HCT116 (cell line): Measurements from ENCODE around the gene ACTL10. TPM values are rescaled to one million over a fixed set of nuclear protein-coding genes. Genes with fewer than 3 reads are reported as not detected.

Source experiments
- ATAC-seq: fragments of 200-7000 bp; cut with Tn5 transposase; 2 replicates; pipeline ENCODE4 v1.9.1; 2020; ENCODE audit warnings: mild to moderate bottlenecking, moderate library complexity
- BruUV-seq: library from RNA; stranded (reverse); fragments of 400-500 nt; replicated peaks from 2 replicates; lab custom pipeline; 2021; lab: Mats Ljungman, UMichigan
- CTCF ChIA-PET: fragments of 300-600 bp; sonication (Branson Sonifier 250); formaldehyde crosslinking; loops from one replicate; lab custom pipeline; 2021; ENCODE audit warnings: antibody characterized with exemption; lab: Charles Lee
- POLR2A ChIA-PET: fragments of 300-600, 350-600 bp; sonication (Branson Sonifier 250); formaldehyde crosslinking; loops from one replicate; lab custom pipeline; 2021; ENCODE audit warnings: antibody characterized with exemption; lab: Charles Lee
- RAD21 ChIA-PET, 2 experiments: fragments of 300-600 bp; sonication (Branson Sonifier 250); formaldehyde crosslinking; loops; one replicate each; lab custom pipeline; 2023; ENCODE audit warnings: low total read pairs in 2 of 2; ENCODE audit not compliant: uncharacterized antibody in 2 of 2, unreplicated experiment in 2 of 2, low non-redundant PET in 1 of 2; lab: Charles Lee
- DNase-seq: peaks from one replicate; pipeline ENCODE4 v3.0.0-alpha.2; 2010; ENCODE audit warnings: low read depth, low spot score
- H2AFZ ChIP-seq: fragments of 200-600 bp; shearing (Covaris generic), sonication (generic); 2 replicates; pipeline ENCODE4 v1.6.1; 2017; ENCODE audit warnings: low read depth, mixed run types, mixed read lengths, antibody characterized with exemption, low read length; ENCODE audit not compliant: poor library complexity, severe bottlenecking
- H3K27ac ChIP-seq: 2 replicates; pipeline ENCODE4 v1.5.1; 2012; ENCODE audit warnings: low read depth, low read length
- H3K27me3 ChIP-seq: fragments of 200-600 bp; sonication (generic); 2 replicates; pipeline ENCODE4 v1.6.1; 2016; ENCODE audit warnings: mixed run types, low read length, mixed read lengths; ENCODE audit not compliant: insufficient read depth
- H3K36me3 ChIP-seq, 2 experiments: fragments of 200-500 bp in 1 of 2; fragments of 200-600 bp in 1 of 2; sonication (Bioruptor generic) in 1 of 2; sonication (generic) in 1 of 2; 2 replicates each; pipeline versions ENCODE4 v1.5.1 to v1.6.1; 2014 to 2016; ENCODE audit warnings: low read length in 2 of 2, inconsistent platforms in 1 of 2, mixed read lengths in 1 of 2, mixed run types in 1 of 2; ENCODE audit not compliant: insufficient read depth in 2 of 2, control insufficient read depth in 1 of 2
- H3K4me1 ChIP-seq, 2 experiments: fragments of 200-600 bp in 1 of 2; sonication (generic) in 1 of 2; 2 replicates each; pipeline versions ENCODE4 v1.5.1 to v1.6.1; 2012 to 2017; ENCODE audit warnings: low read length in 2 of 2, inconsistent platforms in 1 of 2, mild to moderate bottlenecking in 1 of 2, mixed read lengths in 1 of 2, mixed run types in 1 of 2, moderate library complexity in 1 of 2; ENCODE audit not compliant: insufficient read depth in 2 of 2, control insufficient read depth in 1 of 2
- H3K4me2 ChIP-seq: fragments of 200-600 bp; sonication (generic); 2 replicates; pipeline ENCODE4 v1.6.1; 2017; ENCODE audit warnings: mixed run types, low read length, mixed read lengths
- H3K4me3 ChIP-seq, 2 experiments: fragments of 200-600 bp in 1 of 2; sonication (generic) in 1 of 2; replicated peaks in 1 of 2; 2 replicates each; pipeline ENCODE4 v1.5.1; 2011 to 2016; ENCODE audit warnings: low read length in 2 of 2, control low read depth in 1 of 2, low read depth in 1 of 2, mild to moderate bottlenecking in 1 of 2, mixed read lengths in 1 of 2, mixed run types in 1 of 2
- H3K79me2 ChIP-seq: fragments of 200-600 bp; sonication (generic); 2 replicates; pipeline ENCODE4 v1.6.1; 2017; ENCODE audit warnings: mild to moderate bottlenecking, mixed run types, low read length, moderate library complexity, mixed read lengths; ENCODE audit not compliant: insufficient read depth
- H3K9ac ChIP-seq: fragments of 200-600 bp; sonication (generic); 2 replicates; pipeline ENCODE4 v1.6.1; 2016; ENCODE audit warnings: low read length, mixed read lengths
- H3K9me2 ChIP-seq: fragments of 200-600 bp; sonication (generic), shearing (Covaris generic); 2 replicates; pipeline ENCODE4 v1.6.1; 2017; ENCODE audit warnings: mixed run types, mild to moderate bottlenecking, moderate library complexity; ENCODE audit not compliant: insufficient read depth
- H3K9me3 ChIP-seq, 2 experiments: fragments of 200-500 bp in 1 of 2; fragments of 200-600 bp in 1 of 2; sonication (Bioruptor generic) in 1 of 2; sonication (generic) in 1 of 2; 2 replicates each; pipeline ENCODE4 v1.6.1; 2014 to 2017; ENCODE audit warnings: low read length in 2 of 2, mixed read lengths in 2 of 2, inconsistent platforms in 1 of 2, low read depth in 1 of 2, mild to moderate bottlenecking in 1 of 2, mixed run types in 1 of 2, moderate library complexity in 1 of 2; ENCODE audit not compliant: control insufficient read depth in 1 of 2, insufficient read depth in 1 of 2
- H4K20me1 ChIP-seq: fragments of 200-600 bp; sonication (generic), shearing (Covaris generic); 2 replicates; pipeline ENCODE4 v1.6.1; 2017; ENCODE audit warnings: mixed run types, mild to moderate bottlenecking, moderate library complexity; ENCODE audit not compliant: insufficient read depth
- CTCF ChIP-seq, 3 experiments: fragments of 200-600 bp in 1 of 3; sonication (generic) in 1 of 3; IDR thresholded peaks in 2 of 3; conservative IDR thresholded peaks in 1 of 3; 2 replicates each; pipeline ENCODE4 v1.5.1; 2012 to 2017; ENCODE audit warnings: low read depth in 2 of 3, low read length in 2 of 3, antibody characterized with exemption in 1 of 3, borderline replicate concordance in 1 of 3, control low read depth in 1 of 3, mild to moderate bottlenecking in 1 of 3, mixed read lengths in 1 of 3, mixed run types in 1 of 3, moderate library complexity in 1 of 3; ENCODE audit not compliant: insufficient read depth in 1 of 3
- EGR1 ChIP-seq: IDR thresholded peaks from 2 replicates; pipeline ENCODE4 v1.6.1; 2012; ENCODE audit warnings: low read depth
- FOSL1 ChIP-seq: IDR thresholded peaks from 2 replicates; pipeline ENCODE4 v1.6.1; 2012; ENCODE audit warnings: low read depth
- SIN3A ChIP-seq: IDR thresholded peaks from 2 replicates; pipeline ENCODE4 v1.6.1; 2012; ENCODE audit warnings: low read depth
- SP1 ChIP-seq: IDR thresholded peaks from 2 replicates; pipeline ENCODE4 v1.6.1; 2012; ENCODE audit warnings: low read depth
- TCF7L2 ChIP-seq: IDR thresholded peaks from 2 replicates; pipeline ENCODE4 v1.7.0; 2011; ENCODE audit warnings: borderline replicate concordance, inconsistent platforms; ENCODE audit not compliant: insufficient read depth, insufficient read length; ENCODE audit errors: extremely low read depth
- YY1 ChIP-seq: IDR thresholded peaks from 2 replicates; pipeline ENCODE4 v1.6.1; 2011; ENCODE audit warnings: low read length, low read depth, moderate library complexity, mild to moderate bottlenecking; ENCODE audit not compliant: insufficient replicate concordance; ENCODE audit errors: extremely low read depth
- intact Hi-C: fragments of 100-400 bp; cut with micrococcal nuclease; formaldehyde crosslinking; loops from 2 replicates; pipeline ENCODE4 v1.10.0; 2022
- total RNA-seq: library from RNA; stranded (reverse); gene quantifications from one replicate; pipeline ENCODE4 v1.2.1, GENCODE V29; 2021; ENCODE audit not compliant: unreplicated experiment

Gene ACTL10
- total RNA-seq, 1 experiment from 2014 or later: 0.22 TPM

- no peak for TF ChIP-seq SP1
- TF ChIP-seq YY1: no peak
Observed at GRCh38 chr20:33635341-33635740, 31.4 kb upstream of the ACTL10 start (continued).

- H4K20me1 ChIP-seq: no peaks in the 10 kb centered on the region
- ChIA-PET POLR2A (no interaction called here), RAD21 (no interaction called here), CTCF (no interaction called here)
- no peaks in the 10 kb centered on the region for H3K79me2 ChIP-seq
- BruUV-seq: no TSS peak
- H3K4me1 ChIP-seq: no peaks in the 10 kb centered on the region
- H2AFZ ChIP-seq: no peak overlapping the region
- H3K4me2 ChIP-seq: no peak overlapping the region
- H3K9ac ChIP-seq: no peak overlapping the region
- intact Hi-C loops: no loop called here
- H3K4me3 ChIP-seq: no peak overlapping the region
- no peak for TF ChIP-seq TCF7L2
- TF ChIP-seq CTCF (IDR thresholded peaks at IDR 0.05 in 2 of 3, conservative IDR thresholded peaks at IDR 0.05 in 1 of 3; ENCODE audit: borderline replicate concordance in 1 of 3, insufficient read depth in 1 of 3, low read depth in 2 of 3, low read length in 2 of 3): no peak
- no peak for TF ChIP-seq FOSL1
- no peak for TF ChIP-seq SIN3A
- no peak for TF ChIP-seq EGR1
- no peak overlapping the region for H3K27ac ChIP-seq
- H3K36me3 ChIP-seq: peaks cover 0 to 4% of the 10 kb centered on the region in 2 experiments; a peak in 2 of 4 replicates
- ATAC-seq: no peak
- DNase-seq: no peak
- no peaks in the 10 kb centered on the region for H3K9me3 ChIP-seq
- no peaks in the 10 kb centered on the region for H3K9me2 ChIP-seq
- H3K27me3 ChIP-seq: no peaks in the 10 kb centered on the region
Observed at GRCh38 chr20:33636776-33637175, 30.0 kb upstream of the ACTL10 start.
